RWPE1 (cell line): ENCODE results near the gene ATP8B4.

Source experiments
- CTCF ChIA-PET: fragments of 350-600 bp; sonication (Branson Sonifier 250); formaldehyde crosslinking; extraction: SDS; loops from one replicate; lab custom pipeline; 2021; lab: Yijun Ruan, JAX
- POLR2A ChIA-PET: fragments of 400-600 bp; formaldehyde crosslinking; extraction: SDS; loops from one replicate; lab custom pipeline; 2020; ENCODE audit warnings: antibody characterized with exemption; ENCODE audit not compliant: low non-redundant PET; lab: Yijun Ruan, JAX
- DNase-seq: peaks from one replicate; pipeline ENCODE4 v3.0.0; 2012; ENCODE audit warnings: low spot score
- H3K27ac ChIP-seq: fragments of 450-650 bp; 2 replicates; pipeline ENCODE4 v1.5.1; 2017
- TF ChIP-seq, protein P1 (sequence below): fragments of 450-650 bp; conservative IDR thresholded peaks from 2 replicates; pipeline ENCODE4 v1.5.1; 2017; ENCODE audit warnings: low read depth, mild to moderate bottlenecking

The ATP8B4 gene

DNA sequence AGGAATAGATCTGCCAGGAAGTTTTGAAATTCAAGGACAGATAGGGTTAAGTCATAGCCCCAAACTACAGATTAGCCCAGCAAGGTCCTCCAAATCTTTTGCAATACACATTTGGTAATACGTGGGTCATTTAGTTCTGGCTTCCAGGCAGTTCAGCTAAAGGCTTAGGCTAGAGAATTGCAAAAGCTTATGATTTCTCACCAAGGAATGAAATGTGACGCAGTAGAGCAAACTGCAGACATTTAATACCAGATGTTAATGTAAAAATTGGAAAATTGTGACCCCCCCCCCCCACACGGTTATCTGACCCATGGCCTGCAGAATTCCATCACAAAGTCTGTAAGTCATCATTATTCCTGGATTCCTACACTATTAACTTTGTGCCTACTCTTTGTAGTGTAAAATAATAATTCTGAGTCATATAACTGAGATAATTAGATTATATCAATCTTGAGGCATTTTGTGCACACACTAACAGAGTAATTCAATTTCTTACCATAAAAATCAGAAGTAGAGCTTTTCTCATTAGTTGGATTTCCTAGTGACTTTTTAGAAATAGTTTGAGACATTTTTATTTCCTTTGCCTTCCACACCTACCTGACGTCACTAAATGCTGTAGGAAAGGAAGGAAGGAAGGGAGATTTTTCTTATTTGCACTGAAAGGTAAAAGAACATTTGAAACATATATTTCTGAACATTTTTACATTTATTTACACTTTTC is 263.0 kb downstream of the ATP8B4 start:
- TF ChIP-seq, protein P1, sequence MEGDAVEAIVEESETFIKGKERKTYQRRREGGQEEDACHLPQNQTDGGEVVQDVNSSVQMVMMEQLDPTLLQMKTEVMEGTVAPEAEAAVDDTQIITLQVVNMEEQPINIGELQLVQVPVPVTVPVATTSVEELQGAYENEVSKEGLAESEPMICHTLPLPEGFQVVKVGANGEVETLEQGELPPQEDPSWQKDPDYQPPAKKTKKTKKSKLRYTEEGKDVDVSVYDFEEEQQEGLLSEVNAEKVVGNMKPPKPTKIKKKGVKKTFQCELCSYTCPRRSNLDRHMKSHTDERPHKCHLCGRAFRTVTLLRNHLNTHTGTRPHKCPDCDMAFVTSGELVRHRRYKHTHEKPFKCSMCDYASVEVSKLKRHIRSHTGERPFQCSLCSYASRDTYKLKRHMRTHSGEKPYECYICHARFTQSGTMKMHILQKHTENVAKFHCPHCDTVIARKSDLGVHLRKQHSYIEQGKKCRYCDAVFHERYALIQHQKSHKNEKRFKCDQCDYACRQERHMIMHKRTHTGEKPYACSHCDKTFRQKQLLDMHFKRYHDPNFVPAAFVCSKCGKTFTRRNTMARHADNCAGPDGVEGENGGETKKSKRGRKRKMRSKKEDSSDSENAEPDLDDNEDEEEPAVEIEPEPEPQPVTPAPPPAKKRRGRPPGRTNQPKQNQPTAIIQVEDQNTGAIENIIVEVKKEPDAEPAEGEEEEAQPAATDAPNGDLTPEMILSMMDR, result no peak
- no peak for DNase-seq
- H3K27ac ChIP-seq, result no peak overlapping the region
- ChIA-PET CTCF (interaction anchor here (0.5 kb wide), 1 partner anchor 235 kb away, joined by 3 read pairs; no protein-coding TSS in a partner anchor), POLR2A (no interaction called here)

DNA sequence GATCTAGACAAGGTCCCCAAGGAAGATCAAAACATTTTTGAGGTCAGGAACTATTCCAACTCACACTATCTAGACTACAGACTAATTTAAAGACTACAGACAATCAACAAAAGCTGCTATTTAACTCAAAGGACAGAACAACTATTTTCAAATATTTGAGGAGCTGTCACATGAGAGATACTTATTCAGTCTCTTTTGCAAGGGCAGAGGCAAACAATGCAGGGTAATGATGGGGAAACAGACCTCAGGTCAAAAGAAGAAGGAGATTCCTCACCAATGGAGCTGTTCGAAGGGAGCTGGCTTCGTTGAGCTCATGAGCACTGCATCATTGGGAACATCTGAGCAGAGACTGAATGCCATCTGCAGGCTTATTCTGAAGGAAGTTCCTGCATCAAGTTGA is 266.3 kb downstream of the ATP8B4 start:
- TF ChIP-seq, protein P1, result no peak
- no peak for DNase-seq
- ChIA-PET CTCF (no interaction called here), POLR2A (no interaction called here)
- H3K27ac ChIP-seq, result no peak overlapping the region

DNA sequence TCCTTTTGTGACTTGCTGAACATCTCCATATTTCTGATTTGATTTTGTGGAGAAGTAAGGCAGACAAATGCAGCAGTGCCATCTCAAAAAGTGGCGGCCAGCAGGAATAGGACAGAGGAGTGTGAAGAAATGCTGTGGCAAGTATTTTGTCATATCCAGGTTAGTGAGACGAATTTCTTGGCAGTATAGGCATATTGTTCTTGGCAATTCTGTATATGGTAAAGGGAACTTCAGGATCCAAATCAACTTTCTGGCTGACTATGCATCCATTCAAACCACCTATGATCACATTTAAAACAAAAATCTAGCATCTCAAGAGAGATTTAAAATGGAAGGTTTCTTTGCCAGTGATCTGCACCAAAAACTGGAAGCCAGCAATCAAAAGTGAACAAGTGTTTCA is 270.2 kb downstream of the ATP8B4 start:
- DNase-seq, result no peak
- CTCF ChIA-PET, result no interaction called here
- TF ChIP-seq, protein P1, result no peak
- H3K27ac ChIP-seq, result no peak overlapping the region
- POLR2A ChIA-PET, result no interaction called here

DNA sequence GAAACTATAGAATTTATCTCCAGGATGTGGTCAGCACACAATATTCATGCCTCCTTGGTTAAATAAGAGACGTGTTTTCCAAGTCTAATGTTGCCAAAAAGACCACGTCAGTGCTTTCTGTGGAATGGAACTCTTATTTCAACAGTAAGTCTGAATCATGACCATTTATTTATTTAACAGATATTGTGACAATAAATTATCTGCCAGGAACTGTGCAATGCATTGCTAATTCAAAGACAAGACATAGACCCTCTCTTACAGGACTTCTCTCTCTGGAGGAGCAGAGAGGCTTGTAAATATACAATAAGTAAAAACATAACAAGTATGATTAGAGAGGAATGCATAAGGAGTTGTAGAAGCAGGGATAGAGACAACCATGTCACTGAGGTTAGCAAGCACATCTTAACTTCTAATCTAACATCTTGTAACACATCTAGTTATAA is 270.7 kb downstream of the ATP8B4 start:
- ChIA-PET POLR2A (no interaction called here), CTCF (no interaction called here)
- DNase-seq, result peak; percentile 13
- TF ChIP-seq, protein P1, result no peak
- no peak overlapping the region for H3K27ac ChIP-seq

DNA sequence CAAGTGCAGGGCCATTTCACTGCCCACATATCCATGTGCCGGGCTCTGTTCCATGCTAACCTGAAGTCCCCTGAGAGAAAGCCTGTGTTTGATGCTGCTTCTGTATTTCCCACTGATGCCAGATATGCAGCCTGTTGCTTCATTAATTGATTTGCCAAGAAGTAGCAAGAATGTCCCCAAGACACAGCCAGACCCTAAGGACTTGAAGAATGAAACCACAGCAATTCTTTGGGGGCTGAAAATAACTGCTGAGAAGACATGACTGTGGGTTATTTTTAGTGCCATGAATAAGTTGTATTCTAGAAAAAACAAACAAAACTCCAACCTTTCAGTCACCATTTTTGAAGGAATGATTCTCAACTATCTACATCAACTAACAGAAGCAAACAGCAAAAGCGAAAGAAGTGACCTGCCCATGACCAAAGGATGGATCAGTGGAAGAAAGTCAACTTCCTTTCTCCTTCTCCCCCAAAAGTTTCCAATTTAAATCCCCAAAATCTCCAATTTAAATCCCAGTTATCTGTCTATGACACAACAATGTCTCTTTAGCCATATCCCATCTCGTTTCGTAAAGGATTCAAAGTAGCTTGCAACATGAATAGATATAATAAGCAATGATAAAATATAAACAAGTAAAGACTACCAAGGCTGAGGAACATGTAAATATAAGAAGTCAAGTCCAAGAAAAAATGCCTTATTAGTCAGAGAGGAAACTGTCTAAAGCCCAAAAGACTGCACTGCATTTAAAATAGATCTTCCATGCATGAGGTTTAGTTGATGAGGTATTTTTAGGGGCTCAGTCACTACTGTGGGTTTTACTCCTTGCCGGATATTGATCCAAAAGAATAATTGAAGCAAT is 271.4 kb downstream of the ATP8B4 start:
- no peak overlapping the region for H3K27ac ChIP-seq
- DNase-seq, result no peak
- TF ChIP-seq, protein P1, result no peak
- ChIA-PET CTCF (interaction anchor here (0.5 kb wide), 1 partner anchor 223 kb away, joined by 3 read pairs; no protein-coding TSS in a partner anchor), POLR2A (no interaction called here)

DNA sequence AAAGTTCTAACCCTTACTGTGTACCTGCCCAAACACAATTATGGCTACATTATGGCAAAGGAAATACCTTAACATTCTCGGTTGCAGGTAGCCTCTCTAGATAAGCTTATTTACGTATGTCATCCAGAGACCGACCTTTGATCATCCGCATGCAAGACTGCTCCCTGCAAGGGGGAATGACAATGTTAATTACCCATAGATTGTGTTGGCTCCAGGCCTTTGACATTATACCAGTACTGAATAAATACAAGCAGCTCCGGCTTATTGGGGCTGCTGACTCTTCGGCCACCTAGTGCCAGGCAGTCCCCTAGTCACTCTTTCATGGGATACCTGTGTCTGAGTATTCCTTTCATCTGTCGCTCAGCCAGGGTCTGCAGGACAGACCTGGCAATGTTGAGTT is 274.6 kb downstream of the ATP8B4 start:
- ChIA-PET CTCF (no interaction called here), POLR2A (no interaction called here)
- H3K27ac ChIP-seq, result no peak overlapping the region
- no peak for DNase-seq
- TF ChIP-seq, protein P1, result no peak
